SK-N-SH treated with all-trans-retinoic acid at 6 μM for 48 hours (cell line): Measurements from ENCODE around the gene SPECC1L.

ENCODE experiments used
- ATAC-seq: fragments of 200-7000 bp; cut with Tn5 transposase; 3 replicates; pipeline ENCODE4 v1.9.1; 2020; ENCODE audit warnings: mild to moderate bottlenecking, moderate library complexity
- BACH2 ChIP-seq: fragments of 250-450 bp; sonication (Bioruptor Pico); IDR thresholded peaks from 2 replicates; pipeline ENCODE4 v1.9.0; 2021; ENCODE audit warnings: mild to moderate bottlenecking, borderline replicate concordance
- CSDC2 ChIP-seq: fragments of 250-450 bp; sonication (Bioruptor Pico); IDR thresholded peaks from 2 replicates; pipeline ENCODE4 v1.5.0; 2020; ENCODE audit warnings: mild to moderate bottlenecking, moderate library complexity
- ESRRG ChIP-seq: fragments of 250-450 bp; sonication (Bioruptor Pico); IDR thresholded peaks from 2 replicates; pipeline ENCODE4 v1.6.1; 2021; ENCODE audit warnings: mild to moderate bottlenecking
- GLIS3 ChIP-seq: fragments of 250-450 bp; sonication (Bioruptor Pico); IDR thresholded peaks from 2 replicates; pipeline ENCODE4 v1.5.0; 2020; ENCODE audit warnings: mild to moderate bottlenecking, moderate library complexity
- ISL1 ChIP-seq: fragments of 250-450 bp; sonication (Bioruptor Pico); IDR thresholded peaks from 2 replicates; pipeline ENCODE4 v2.1.2; 2022; ENCODE audit warnings: mild to moderate bottlenecking, moderate library complexity
- OSR1 ChIP-seq: fragments of 250-450 bp; sonication (Bioruptor Pico); IDR thresholded peaks from 2 replicates; pipeline ENCODE4 v1.8.0; 2022; ENCODE audit warnings: moderate library complexity, mild to moderate bottlenecking, inconsistent platforms
- PPARA ChIP-seq: fragments of 250-450 bp; sonication (Bioruptor Pico); IDR thresholded peaks from 2 replicates; pipeline ENCODE4 v1.5.0; 2020; ENCODE audit warnings: mild to moderate bottlenecking, borderline replicate concordance
- RARB ChIP-seq: fragments of 250-450 bp; sonication (Bioruptor Pico); IDR thresholded peaks from 2 replicates; pipeline ENCODE4 v1.8.0; 2021; ENCODE audit warnings: mild to moderate bottlenecking, moderate library complexity
- SNAI2 ChIP-seq: fragments of 250-450 bp; sonication (Bioruptor Pico); IDR thresholded peaks from 2 replicates; pipeline ENCODE4 v1.5.0; 2020; ENCODE audit warnings: mild to moderate bottlenecking, moderate library complexity
- TOX ChIP-seq: fragments of 250-450 bp; sonication (Bioruptor Pico); IDR thresholded peaks from 2 replicates; pipeline ENCODE4 v1.8.0; 2021; ENCODE audit warnings: mild to moderate bottlenecking, moderate library complexity, borderline replicate concordance
- ZC3H10 ChIP-seq: fragments of 250-450 bp; sonication (Bioruptor Pico); IDR thresholded peaks from 2 replicates; pipeline ENCODE4 v1.5.1; 2021; ENCODE audit warnings: mild to moderate bottlenecking, moderate library complexity
- ZFP3 ChIP-seq: fragments of 250-450 bp; sonication (Bioruptor Pico); IDR thresholded peaks from 2 replicates; pipeline ENCODE4 v1.5.0; 2020; ENCODE audit warnings: mild to moderate bottlenecking, moderate library complexity
- ZFP30 ChIP-seq: fragments of 450-650 bp; formaldehyde crosslinking; IDR thresholded peaks from 2 replicates; pipeline ENCODE4 v1.5.0; 2022; ENCODE audit warnings: mild to moderate bottlenecking, moderate library complexity
- ZNF565 ChIP-seq: fragments of 450-650 bp; formaldehyde crosslinking; conservative IDR thresholded peaks from 2 replicates; pipeline ENCODE4 v1.5.0; 2020; ENCODE audit warnings: low read depth, mild to moderate bottlenecking, moderate library complexity
- ZNF70 ChIP-seq: fragments of 450-650 bp; formaldehyde crosslinking; IDR thresholded peaks from 2 replicates; pipeline ENCODE4 v1.5.0; 2020; ENCODE audit warnings: mild to moderate bottlenecking, moderate library complexity
- TF ChIP-seq, protein P1 (sequence below): fragments of 250-450 bp; sonication (Bioruptor Pico); IDR thresholded peaks from 2 replicates; pipeline ENCODE4 v1.5.0; 2020; ENCODE audit warnings: mild to moderate bottlenecking, moderate library complexity
- TF ChIP-seq, protein P2 (sequence below): fragments of 250-450 bp; sonication (Bioruptor Pico); IDR thresholded peaks from 2 replicates; pipeline ENCODE4 v1.8.0; 2020; ENCODE audit warnings: mild to moderate bottlenecking, moderate library complexity, borderline replicate concordance
- TF ChIP-seq, protein P3 (sequence below): fragments of 250-450 bp; sonication (Bioruptor Pico); IDR thresholded peaks from 2 replicates; pipeline ENCODE4 v1.5.1; 2021; ENCODE audit warnings: mild to moderate bottlenecking, moderate library complexity
- TF ChIP-seq, protein P4 (sequence below): fragments of 250-450 bp; sonication (Bioruptor Pico); IDR thresholded peaks from 2 replicates; pipeline ENCODE4 v1.5.1; 2020; ENCODE audit warnings: low read depth, mild to moderate bottlenecking, moderate library complexity
- TF ChIP-seq, protein P5 (sequence below): fragments of 250-450 bp; sonication (Bioruptor Pico); IDR thresholded peaks from 2 replicates; pipeline ENCODE4 v1.8.0; 2021; ENCODE audit warnings: low read depth, mild to moderate bottlenecking, moderate library complexity, borderline replicate concordance

Gene SPECC1L

DNA sequence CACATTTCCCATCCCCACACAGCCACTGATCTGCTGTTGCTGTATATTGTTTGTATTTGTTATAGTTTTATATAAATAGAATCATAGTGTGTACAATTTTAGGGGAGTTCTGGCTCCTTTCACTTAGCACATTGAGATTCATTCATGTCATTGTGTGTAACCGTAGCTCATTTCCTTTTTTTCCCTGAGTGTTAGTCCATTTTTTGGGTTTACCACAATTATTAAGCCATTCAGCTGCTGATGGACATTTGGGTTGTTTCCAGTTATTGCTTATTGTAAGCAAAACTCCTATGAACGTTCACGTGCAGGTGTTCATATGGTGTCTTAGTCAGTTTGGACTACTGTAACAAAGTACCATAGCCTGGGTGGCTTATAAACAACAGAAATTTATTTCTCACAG is 123.2 kb downstream of the SPECC1L start (continued):
- TF ChIP-seq, protein P1, sequence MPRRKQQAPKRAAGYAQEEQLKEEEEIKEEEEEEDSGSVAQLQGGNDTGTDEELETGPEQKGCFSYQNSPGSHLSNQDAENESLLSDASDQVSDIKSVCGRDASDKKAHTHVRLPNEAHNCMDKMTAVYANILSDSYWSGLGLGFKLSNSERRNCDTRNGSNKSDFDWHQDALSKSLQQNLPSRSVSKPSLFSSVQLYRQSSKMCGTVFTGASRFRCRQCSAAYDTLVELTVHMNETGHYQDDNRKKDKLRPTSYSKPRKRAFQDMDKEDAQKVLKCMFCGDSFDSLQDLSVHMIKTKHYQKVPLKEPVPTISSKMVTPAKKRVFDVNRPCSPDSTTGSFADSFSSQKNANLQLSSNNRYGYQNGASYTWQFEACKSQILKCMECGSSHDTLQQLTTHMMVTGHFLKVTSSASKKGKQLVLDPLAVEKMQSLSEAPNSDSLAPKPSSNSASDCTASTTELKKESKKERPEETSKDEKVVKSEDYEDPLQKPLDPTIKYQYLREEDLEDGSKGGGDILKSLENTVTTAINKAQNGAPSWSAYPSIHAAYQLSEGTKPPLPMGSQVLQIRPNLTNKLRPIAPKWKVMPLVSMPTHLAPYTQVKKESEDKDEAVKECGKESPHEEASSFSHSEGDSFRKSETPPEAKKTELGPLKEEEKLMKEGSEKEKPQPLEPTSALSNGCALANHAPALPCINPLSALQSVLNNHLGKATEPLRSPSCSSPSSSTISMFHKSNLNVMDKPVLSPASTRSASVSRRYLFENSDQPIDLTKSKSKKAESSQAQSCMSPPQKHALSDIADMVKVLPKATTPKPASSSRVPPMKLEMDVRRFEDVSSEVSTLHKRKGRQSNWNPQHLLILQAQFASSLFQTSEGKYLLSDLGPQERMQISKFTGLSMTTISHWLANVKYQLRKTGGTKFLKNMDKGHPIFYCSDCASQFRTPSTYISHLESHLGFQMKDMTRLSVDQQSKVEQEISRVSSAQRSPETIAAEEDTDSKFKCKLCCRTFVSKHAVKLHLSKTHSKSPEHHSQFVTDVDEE: no peak
- TF ChIP-seq SNAI2 (CRISPR knock-in tag): no peak
- TF ChIP-seq OSR1 (CRISPR knock-in tag): no peak
- TF ChIP-seq, protein P2, sequence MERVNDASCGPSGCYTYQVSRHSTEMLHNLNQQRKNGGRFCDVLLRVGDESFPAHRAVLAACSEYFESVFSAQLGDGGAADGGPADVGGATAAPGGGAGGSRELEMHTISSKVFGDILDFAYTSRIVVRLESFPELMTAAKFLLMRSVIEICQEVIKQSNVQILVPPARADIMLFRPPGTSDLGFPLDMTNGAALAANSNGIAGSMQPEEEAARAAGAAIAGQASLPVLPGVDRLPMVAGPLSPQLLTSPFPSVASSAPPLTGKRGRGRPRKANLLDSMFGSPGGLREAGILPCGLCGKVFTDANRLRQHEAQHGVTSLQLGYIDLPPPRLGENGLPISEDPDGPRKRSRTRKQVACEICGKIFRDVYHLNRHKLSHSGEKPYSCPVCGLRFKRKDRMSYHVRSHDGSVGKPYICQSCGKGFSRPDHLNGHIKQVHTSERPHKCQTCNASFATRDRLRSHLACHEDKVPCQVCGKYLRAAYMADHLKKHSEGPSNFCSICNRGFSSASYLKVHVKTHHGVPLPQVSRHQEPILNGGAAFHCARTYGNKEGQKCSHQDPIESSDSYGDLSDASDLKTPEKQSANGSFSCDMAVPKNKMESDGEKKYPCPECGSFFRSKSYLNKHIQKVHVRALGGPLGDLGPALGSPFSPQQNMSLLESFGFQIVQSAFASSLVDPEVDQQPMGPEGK: no peak
- no peak for TF ChIP-seq ZNF565 (CRISPR knock-in tag)
- no peak for TF ChIP-seq PPARA (CRISPR knock-in tag)
- TF ChIP-seq, protein P3, sequence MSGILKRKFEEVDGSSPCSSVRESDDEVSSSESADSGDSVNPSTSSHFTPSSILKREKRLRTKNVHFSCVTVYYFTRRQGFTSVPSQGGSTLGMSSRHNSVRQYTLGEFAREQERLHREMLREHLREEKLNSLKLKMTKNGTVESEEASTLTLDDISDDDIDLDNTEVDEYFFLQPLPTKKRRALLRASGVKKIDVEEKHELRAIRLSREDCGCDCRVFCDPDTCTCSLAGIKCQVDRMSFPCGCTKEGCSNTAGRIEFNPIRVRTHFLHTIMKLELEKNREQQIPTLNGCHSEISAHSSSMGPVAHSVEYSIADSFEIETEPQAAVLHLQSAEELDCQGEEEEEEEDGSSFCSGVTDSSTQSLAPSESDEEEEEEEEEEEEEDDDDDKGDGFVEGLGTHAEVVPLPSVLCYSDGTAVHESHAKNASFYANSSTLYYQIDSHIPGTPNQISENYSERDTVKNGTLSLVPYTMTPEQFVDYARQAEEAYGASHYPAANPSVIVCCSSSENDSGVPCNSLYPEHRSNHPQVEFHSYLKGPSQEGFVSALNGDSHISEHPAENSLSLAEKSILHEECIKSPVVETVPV (CRISPR knock-in tag): no peak

DNA sequence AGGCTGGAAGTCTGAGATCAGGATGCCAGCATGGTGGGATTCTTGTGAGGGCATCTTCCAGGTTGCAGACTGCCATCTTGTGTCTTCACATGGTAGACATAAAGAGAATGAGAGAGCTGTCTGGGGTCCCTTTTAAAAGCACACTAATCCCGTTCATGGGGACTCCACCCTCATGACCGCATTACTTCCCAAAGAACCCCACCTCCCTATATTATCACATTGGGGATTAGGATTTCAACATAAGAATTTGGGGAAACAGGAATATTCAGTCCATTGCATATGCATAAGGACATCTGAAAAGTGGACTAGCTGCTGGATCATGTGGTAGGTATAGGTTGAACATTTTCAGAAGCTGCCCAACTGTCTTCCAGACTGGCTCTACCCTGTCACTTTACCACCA is 123.6 kb downstream of the SPECC1L start:
- no peak for ATAC-seq

DNA sequence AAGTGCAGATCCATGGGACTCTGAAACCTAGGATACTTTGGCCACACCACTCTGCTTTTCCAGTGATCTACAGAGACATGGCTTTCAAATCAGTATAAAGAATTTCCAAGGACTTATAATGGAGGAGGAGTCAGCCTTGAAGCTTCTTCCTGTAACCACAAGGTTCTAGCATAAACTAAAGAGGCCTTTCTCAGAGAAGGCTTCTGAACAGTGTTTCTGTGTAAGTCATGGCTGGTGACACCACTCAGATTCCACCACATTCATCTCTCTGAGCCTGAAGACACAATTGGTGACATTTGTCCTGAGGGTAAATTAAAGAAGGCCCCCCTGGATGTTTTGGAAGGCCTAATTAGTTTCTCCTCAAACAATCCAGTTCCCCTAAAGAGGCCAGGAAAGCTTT is 127.8 kb downstream of the SPECC1L start:
- ATAC-seq: no peak
- TF ChIP-seq ISL1 (CRISPR knock-in tag) (no peak), CSDC2 (CRISPR knock-in tag) (no peak), RARB (CRISPR knock-in tag) (no peak), ESRRG (no peak), GLIS3 (CRISPR knock-in tag) (no peak)
- TF ChIP-seq, protein P4, sequence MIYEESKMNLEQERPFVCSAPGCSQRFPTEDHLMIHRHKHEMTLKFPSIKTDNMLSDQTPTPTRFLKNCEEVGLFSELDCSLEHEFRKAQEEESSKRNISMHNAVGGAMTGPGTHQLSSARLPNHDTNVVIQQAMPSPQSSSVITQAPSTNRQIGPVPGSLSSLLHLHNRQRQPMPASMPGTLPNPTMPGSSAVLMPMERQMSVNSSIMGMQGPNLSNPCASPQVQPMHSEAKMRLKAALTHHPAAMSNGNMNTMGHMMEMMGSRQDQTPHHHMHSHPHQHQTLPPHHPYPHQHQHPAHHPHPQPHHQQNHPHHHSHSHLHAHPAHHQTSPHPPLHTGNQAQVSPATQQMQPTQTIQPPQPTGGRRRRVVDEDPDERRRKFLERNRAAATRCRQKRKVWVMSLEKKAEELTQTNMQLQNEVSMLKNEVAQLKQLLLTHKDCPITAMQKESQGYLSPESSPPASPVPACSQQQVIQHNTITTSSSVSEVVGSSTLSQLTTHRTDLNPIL (CRISPR knock-in tag): no peak
- TF ChIP-seq, protein P1: no peak
- TF ChIP-seq, protein P2: no peak

More for the DNA sequence above, 123.6 kb downstream of the SPECC1L start:
- TF ChIP-seq TOX (CRISPR knock-in tag) (no peak), PPARA (CRISPR knock-in tag) (no peak), SNAI2 (CRISPR knock-in tag) (no peak), ZNF565 (CRISPR knock-in tag) (no peak), ZFP3 (CRISPR knock-in tag) (no peak), BACH2 (no peak), ZNF70 (no peak), ZC3H10 (CRISPR knock-in tag) (no peak), ZFP30 (CRISPR knock-in tag) (no peak), GLIS3 (CRISPR knock-in tag) (no peak), ISL1 (CRISPR knock-in tag) (no peak), RARB (CRISPR knock-in tag) (no peak), CSDC2 (CRISPR knock-in tag) (no peak)
- TF ChIP-seq, protein P5, sequence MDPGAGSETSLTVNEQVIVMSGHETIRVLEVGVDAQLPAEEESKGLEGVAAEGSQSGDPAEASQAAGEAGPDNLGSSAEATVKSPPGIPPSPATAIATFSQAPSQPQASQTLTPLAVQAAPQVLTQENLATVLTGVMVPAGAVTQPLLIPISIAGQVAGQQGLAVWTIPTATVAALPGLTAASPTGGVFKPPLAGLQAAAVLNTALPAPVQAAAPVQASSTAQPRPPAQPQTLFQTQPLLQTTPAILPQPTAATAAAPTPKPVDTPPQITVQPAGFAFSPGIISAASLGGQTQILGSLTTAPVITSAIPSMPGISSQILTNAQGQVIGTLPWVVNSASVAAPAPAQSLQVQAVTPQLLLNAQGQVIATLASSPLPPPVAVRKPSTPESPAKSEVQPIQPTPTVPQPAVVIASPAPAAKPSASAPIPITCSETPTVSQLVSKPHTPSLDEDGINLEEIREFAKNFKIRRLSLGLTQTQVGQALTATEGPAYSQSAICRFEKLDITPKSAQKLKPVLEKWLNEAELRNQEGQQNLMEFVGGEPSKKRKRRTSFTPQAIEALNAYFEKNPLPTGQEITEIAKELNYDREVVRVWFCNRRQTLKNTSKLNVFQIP (CRISPR knock-in tag): no peak
- TF ChIP-seq, protein P3 (CRISPR knock-in tag): no peak
- TF ChIP-seq, protein P4 (CRISPR knock-in tag): no peak
